ENCODE results near the gene SEMA3G. TPM values are rescaled to one million over a fixed set of nuclear protein-coding genes. Genes with fewer than 3 reads are reported as not detected.

Gene SEMA3G
- total and polyA plus RNA-seq, 2 donors from 2014 or later = 25.7 to 28.2 TPM

GRCh38 chr3:52458770-52459545, 14.1 kb upstream of the SEMA3G start:
- Histone ChIP-seq H3K4me3 (ENCODE audit: low read length in 3 of 3) (no peak overlapping the region), H3K27ac (ENCODE audit: low read depth in 2 of 2, low read length in 2 of 2) (no peak overlapping the region), H3K27me3 (ENCODE audit: control insufficient read depth, insufficient read depth, low read length) (no peaks in the 10 kb centered on the region), H3K9me3 (ENCODE audit: control insufficient read depth in 2 of 3, insufficient read depth in 1 of 3, low read length in 3 of 3) (no peaks in the 10 kb centered on the region), H3K4me1 (ENCODE audit: control insufficient read depth in 2 of 3, insufficient read depth in 2 of 3, low read depth in 1 of 3, low read length in 3 of 3) (peaks cover 0 to 22% (median 17%) of the 10 kb centered on the region in 3 donors), H3K9ac (ENCODE audit: low read length in 3 of 3) (no peak overlapping the region), H3K36me3 (ENCODE audit: control insufficient read depth in 2 of 3, insufficient read depth in 3 of 3, low read length in 3 of 3) (peaks cover 14 to 29% (median 14%) of the 10 kb centered on the region in 3 donors)
- intact Hi-C loops (cut with DNase I) = no loop called here
- DNase-seq (no peak), FAIRE-seq (no peak)
- TF ChIP-seq CTCF (IDR thresholded peaks at IDR 0.05; ENCODE audit: borderline replicate concordance, extremely low read depth, insufficient read depth) = no peak

- no peak for DNase-seq
- no peak overlapping the region for H3K4me3 ChIP-seq (ENCODE audit: low read length in 3 of 3)
- TF ChIP-seq CTCF (IDR thresholded peaks at IDR 0.05; ENCODE audit: borderline replicate concordance, extremely low read depth, insufficient read depth) = no peak
- intact Hi-C loops (cut with DNase I) = no loop called here
- H3K4me1 ChIP-seq (ENCODE audit: control insufficient read depth in 2 of 3, insufficient read depth in 2 of 3, low read depth in 1 of 3, low read length in 3 of 3) = peaks cover 0 to 22% (median 17%) of the 10 kb centered on the region in 3 donors
- H3K27ac ChIP-seq (ENCODE audit: low read depth in 2 of 2, low read length in 2 of 2) = no peak overlapping the region
- no peaks in the 10 kb centered on the region for H3K27me3 ChIP-seq (ENCODE audit: control insufficient read depth, insufficient read depth, low read length)
- peaks cover 14 to 29% (median 14%) of the 10 kb centered on the region in 3 donors for H3K36me3 ChIP-seq (ENCODE audit: control insufficient read depth in 2 of 3, insufficient read depth in 3 of 3, low read length in 3 of 3)
- no peak overlapping the region for H3K9ac ChIP-seq (ENCODE audit: low read length in 3 of 3)
- H3K9me3 ChIP-seq (ENCODE audit: control insufficient read depth in 2 of 3, insufficient read depth in 1 of 3, low read length in 3 of 3) = no peaks in the 10 kb centered on the region
- no peak for FAIRE-seq
These were observed 13.3 kb upstream of the SEMA3G start for GRCh38 chr3:52458031-52458760.

GRCh38 chr3:52456800-52457183, 11.9 kb upstream of the SEMA3G start:
- H3K4me3 ChIP-seq (ENCODE audit: low read length in 3 of 3) = peak overlapping the region; percentile 59 to 87 (median 81)
- H3K36me3 ChIP-seq (ENCODE audit: control insufficient read depth in 2 of 3, insufficient read depth in 3 of 3, low read length in 3 of 3) = peaks cover 14 to 29% (median 14%) of the 10 kb centered on the region in 3 donors
- intact Hi-C loops (cut with DNase I) = no loop called here
- FAIRE-seq (no peak), DNase-seq (peak in 2 of 5 donors; percentile 40 to 42)
- H3K27ac ChIP-seq (ENCODE audit: low read depth in 2 of 2, low read length in 2 of 2) = peak overlapping the region; percentile 82 to 90
- no peaks in the 10 kb centered on the region for H3K9me3 ChIP-seq (ENCODE audit: control insufficient read depth in 2 of 3, insufficient read depth in 1 of 3, low read length in 3 of 3)
- no peak for TF ChIP-seq CTCF (IDR thresholded peaks at IDR 0.05; ENCODE audit: borderline replicate concordance, extremely low read depth, insufficient read depth)
- no peaks in the 10 kb centered on the region for H3K27me3 ChIP-seq (ENCODE audit: control insufficient read depth, insufficient read depth, low read length)
- peaks cover 0 to 29% (median 17%) of the 10 kb centered on the region in 3 donors for H3K4me1 ChIP-seq (ENCODE audit: control insufficient read depth in 2 of 3, insufficient read depth in 2 of 3, low read depth in 1 of 3, low read length in 3 of 3)
- peak overlapping the region; percentile 21 to 96 (median 93) for H3K9ac ChIP-seq (ENCODE audit: low read length in 3 of 3)

Measured in kidney (tissue), 14 donors.